Trophoblast cell (in vitro differentiated cells and primary cell): ENCODE results near the gene PLXDC1.

Experiments used
- DNase-seq, 2 donors: peaks; one replicate each; pipeline ENCODE4 v3.0.0-alpha.2; 2016
- H2AFZ ChIP-seq: 2 replicates; pipeline ENCODE4 v1.6.1; 2013; ENCODE audit warnings: low read length, moderate library complexity, mild to moderate bottlenecking; ENCODE audit not compliant: insufficient read depth, poor library complexity
- H2AK5ac ChIP-seq: 2 replicates; pipeline ENCODE4 v1.6.1; 2013; ENCODE audit warnings: mild to moderate bottlenecking, low read length
- H2BK120ac ChIP-seq: 2 replicates; pipeline ENCODE4 v1.6.1; 2013; ENCODE audit warnings: low read length, mild to moderate bottlenecking, moderate library complexity; ENCODE audit not compliant: insufficient read depth, poor library complexity
- H2BK12ac ChIP-seq: 2 replicates; pipeline ENCODE4 v1.6.1; 2013; ENCODE audit warnings: mild to moderate bottlenecking, low read length, moderate library complexity
- H2BK5ac ChIP-seq: 2 replicates; pipeline ENCODE4 v1.6.1; 2013; ENCODE audit warnings: low read length, low read depth, moderate library complexity, mild to moderate bottlenecking; ENCODE audit not compliant: poor library complexity
- H3K14ac ChIP-seq: 2 replicates; pipeline ENCODE4 v1.6.1; 2013; ENCODE audit warnings: mild to moderate bottlenecking, low read length
- H3K18ac ChIP-seq: 2 replicates; pipeline ENCODE4 v1.6.1; 2013; ENCODE audit warnings: mild to moderate bottlenecking, low read length
- H3K23ac ChIP-seq: 2 replicates; pipeline ENCODE4 v1.6.1; 2013; ENCODE audit warnings: low read length
- H3K27ac ChIP-seq: 2 replicates; pipeline ENCODE4 v1.5.1; 2013; ENCODE audit warnings: low read depth, mild to moderate bottlenecking, inconsistent platforms, low read length, moderate library complexity
- H3K27me3 ChIP-seq: 2 replicates; pipeline ENCODE4 v1.6.1; 2013; ENCODE audit warnings: inconsistent platforms, mild to moderate bottlenecking, low read length, moderate library complexity; ENCODE audit not compliant: insufficient read depth
- H3K36me3 ChIP-seq, 2 experiments: 1 replicate in 1 of 2; 2 replicates in 1 of 2; pipeline ENCODE4 v1.6.1; 2013; ENCODE audit warnings: low read length in 2 of 2, mild to moderate bottlenecking in 2 of 2, moderate library complexity in 1 of 2; ENCODE audit not compliant: insufficient read depth in 2 of 2, control insufficient read depth in 1 of 2
- H3K4ac ChIP-seq: 2 replicates; pipeline ENCODE4 v1.6.1; 2013; ENCODE audit warnings: low read depth, mild to moderate bottlenecking, low read length, moderate library complexity
- H3K4me1 ChIP-seq, 2 experiments: 1 replicate in 1 of 2; 2 replicates in 1 of 2; pipeline ENCODE4 v1.6.1; 2013; ENCODE audit warnings: low read length in 2 of 2, mild to moderate bottlenecking in 2 of 2, moderate library complexity in 1 of 2; ENCODE audit not compliant: insufficient read depth in 2 of 2, control insufficient read depth in 1 of 2
- H3K4me2 ChIP-seq: 2 replicates; pipeline ENCODE4 v1.6.1; 2013; ENCODE audit warnings: inconsistent platforms, mild to moderate bottlenecking, low read length, moderate library complexity
- H3K4me3 ChIP-seq: 2 replicates; pipeline ENCODE4 v1.5.1; 2013; ENCODE audit warnings: mild to moderate bottlenecking, low read depth, low read length, inconsistent platforms
- H3K79me1 ChIP-seq: one replicate; pipeline ENCODE4 v1.6.1; 2013; ENCODE audit warnings: low read length
- H3K79me2 ChIP-seq: 2 replicates; pipeline ENCODE4 v1.6.1; 2013; ENCODE audit warnings: low read length, mild to moderate bottlenecking; ENCODE audit not compliant: control insufficient read depth, insufficient read depth, poor library complexity
- H3K9ac ChIP-seq: 2 replicates; pipeline ENCODE4 v1.6.1; 2013; ENCODE audit warnings: mild to moderate bottlenecking, low read length
- H3K9me3 ChIP-seq: 2 replicates; pipeline ENCODE4 v1.6.1; 2013; ENCODE audit warnings: low read depth, mild to moderate bottlenecking, control low read depth, inconsistent platforms, low read length; ENCODE audit not compliant: insufficient read depth
- H4K12ac ChIP-seq: 2 replicates; pipeline ENCODE4 v1.6.1; 2013; ENCODE audit warnings: low read depth, mild to moderate bottlenecking, low read length, moderate library complexity
- H4K8ac ChIP-seq: 2 replicates; pipeline ENCODE4 v1.6.1; 2013; ENCODE audit warnings: low read depth, mild to moderate bottlenecking, low read length, moderate library complexity
- H4K91ac ChIP-seq: one replicate; pipeline ENCODE4 v1.6.1; 2013; ENCODE audit warnings: low read depth, mild to moderate bottlenecking, low read length, moderate library complexity
- WGBS: extraction: QIAGEN DNeasy Blood & Tissue Kit; methylation state at CpG from one replicate; pipeline ENCODE4 v1.1.7; 2013; ENCODE audit warnings: missing lambda C conversion rate; ENCODE audit not compliant: insufficient read length, insufficient coverage; ENCODE audit errors: extremely low coverage; 5-methylcytosine and 5-hydroxymethylcytosine counted together

The PLXDC1 gene

GRCh38 chr17:39084558-39084957, 66.9 kb downstream of the PLXDC1 start:
- no peak overlapping the region for H3K14ac ChIP-seq
- peaks cover 2% of the 10 kb centered on the region for H3K27me3 ChIP-seq
- peak overlapping the region; percentile 20 for H3K4me3 ChIP-seq
- H3K23ac ChIP-seq: no peak overlapping the region
- no peak overlapping the region for H2AFZ ChIP-seq
- no peak overlapping the region for H4K91ac ChIP-seq
- H3K9ac ChIP-seq: no peak overlapping the region
- no peak overlapping the region for H2BK5ac ChIP-seq
- H4K12ac ChIP-seq: no peak overlapping the region
- H4K8ac ChIP-seq: no peak overlapping the region
- H3K4me1 ChIP-seq: no peaks in the 10 kb centered on the region
- no peaks in the 10 kb centered on the region for H3K79me1 ChIP-seq
- no peak for DNase-seq
- H2AK5ac ChIP-seq: no peak overlapping the region
- H3K27ac ChIP-seq: no peak overlapping the region
- no peak overlapping the region for H3K18ac ChIP-seq
- no peak overlapping the region for H3K4me2 ChIP-seq
- H3K36me3 ChIP-seq: no peaks in the 10 kb centered on the region
- H3K79me2 ChIP-seq: no peaks in the 10 kb centered on the region
- H2BK120ac ChIP-seq: no peak overlapping the region
- WGBS: no CpG with 5 or more reads among the region's 11 CpGs
- H3K9me3 ChIP-seq: peaks cover 2% of the 10 kb centered on the region
- no peak overlapping the region for H2BK12ac ChIP-seq
- H3K4ac ChIP-seq: no peak overlapping the region

GRCh38 chr17:39083270-39083669, 68.2 kb downstream of the PLXDC1 start:
- Histone ChIP-seq H3K14ac (no peak overlapping the region), H3K18ac (no peak overlapping the region), H3K27me3 (peaks cover 2% of the 10 kb centered on the region), H2AFZ (no peak overlapping the region), H3K9me3 (peaks cover 2% of the 10 kb centered on the region), H3K27ac (no peak overlapping the region), H3K79me1 (no peaks in the 10 kb centered on the region), H2BK5ac (no peak overlapping the region), H3K4me1 (no peaks in the 10 kb centered on the region), H4K91ac (no peak overlapping the region), H3K23ac (no peak overlapping the region), H3K4me2 (no peak overlapping the region), H3K4me3 (no peak overlapping the region), H2BK12ac (no peak overlapping the region), H2AK5ac (no peak overlapping the region), H2BK120ac (no peak overlapping the region), H4K12ac (no peak overlapping the region), H4K8ac (no peak overlapping the region), H3K9ac (no peak overlapping the region), H3K4ac (no peak overlapping the region), H3K36me3 (no peaks in the 10 kb centered on the region), H3K79me2 (no peaks in the 10 kb centered on the region)
- no peak for DNase-seq
- no CpG with 5 or more reads among the region's 5 CpGs for WGBS

GRCh38 chr17:39082482-39082881, 69.0 kb downstream of the PLXDC1 start:
- Histone ChIP-seq H4K91ac (no peak overlapping the region), H3K79me1 (no peaks in the 10 kb centered on the region), H4K8ac (no peak overlapping the region), H3K27me3 (peaks cover 2% of the 10 kb centered on the region), H4K12ac (no peak overlapping the region), H2BK120ac (no peak overlapping the region), H3K4ac (no peak overlapping the region), H2BK12ac (no peak overlapping the region), H3K9ac (no peak overlapping the region), H3K27ac (no peak overlapping the region), H3K9me3 (no peaks in the 10 kb centered on the region), H2AFZ (no peak overlapping the region), H3K4me1 (no peaks in the 10 kb centered on the region), H3K14ac (no peak overlapping the region), H2AK5ac (no peak overlapping the region), H3K79me2 (no peaks in the 10 kb centered on the region), H3K23ac (no peak overlapping the region), H2BK5ac (no peak overlapping the region), H3K4me2 (no peak overlapping the region), H3K4me3 (no peak overlapping the region), H3K18ac (no peak overlapping the region), H3K36me3 (no peaks in the 10 kb centered on the region)
- no peak for DNase-seq
- WGBS: no CpG with 5 or more reads among the region's 1 CpG

GRCh38 chr17:39081851-39082250, 69.6 kb downstream of the PLXDC1 start:
- Histone ChIP-seq H4K8ac (no peak overlapping the region), H2BK120ac (no peak overlapping the region), H3K27ac (no peak overlapping the region), H3K18ac (no peak overlapping the region), H3K36me3 (no peaks in the 10 kb centered on the region), H3K79me2 (no peaks in the 10 kb centered on the region), H3K79me1 (no peaks in the 10 kb centered on the region), H3K23ac (no peak overlapping the region), H4K91ac (no peak overlapping the region), H2AFZ (no peak overlapping the region), H3K14ac (no peak overlapping the region), H3K9me3 (no peaks in the 10 kb centered on the region), H2BK5ac (no peak overlapping the region), H3K4me3 (no peak overlapping the region), H4K12ac (no peak overlapping the region), H3K27me3 (peaks cover 2% of the 10 kb centered on the region), H2AK5ac (no peak overlapping the region), H3K4me1 (no peaks in the 10 kb centered on the region), H2BK12ac (no peak overlapping the region), H3K4ac (no peak overlapping the region), H3K9ac (no peak overlapping the region), H3K4me2 (no peak overlapping the region)
- DNase-seq: no peak
- whole genome bisulfite sequencing: no CpG with 5 or more reads among the region's 1 CpG
